HG02973 (cell line): Measurements from ENCODE around the gene ARID5A.

ENCODE experiments used
- ATAC-seq: cut with Tn5 transposase; IDR thresholded peaks from one replicate; pipeline ENCODE4 v1.9.1; 2021; ENCODE audit warnings: moderate library complexity; ENCODE audit not compliant: unreplicated experiment

ARID5A gene

DNA sequence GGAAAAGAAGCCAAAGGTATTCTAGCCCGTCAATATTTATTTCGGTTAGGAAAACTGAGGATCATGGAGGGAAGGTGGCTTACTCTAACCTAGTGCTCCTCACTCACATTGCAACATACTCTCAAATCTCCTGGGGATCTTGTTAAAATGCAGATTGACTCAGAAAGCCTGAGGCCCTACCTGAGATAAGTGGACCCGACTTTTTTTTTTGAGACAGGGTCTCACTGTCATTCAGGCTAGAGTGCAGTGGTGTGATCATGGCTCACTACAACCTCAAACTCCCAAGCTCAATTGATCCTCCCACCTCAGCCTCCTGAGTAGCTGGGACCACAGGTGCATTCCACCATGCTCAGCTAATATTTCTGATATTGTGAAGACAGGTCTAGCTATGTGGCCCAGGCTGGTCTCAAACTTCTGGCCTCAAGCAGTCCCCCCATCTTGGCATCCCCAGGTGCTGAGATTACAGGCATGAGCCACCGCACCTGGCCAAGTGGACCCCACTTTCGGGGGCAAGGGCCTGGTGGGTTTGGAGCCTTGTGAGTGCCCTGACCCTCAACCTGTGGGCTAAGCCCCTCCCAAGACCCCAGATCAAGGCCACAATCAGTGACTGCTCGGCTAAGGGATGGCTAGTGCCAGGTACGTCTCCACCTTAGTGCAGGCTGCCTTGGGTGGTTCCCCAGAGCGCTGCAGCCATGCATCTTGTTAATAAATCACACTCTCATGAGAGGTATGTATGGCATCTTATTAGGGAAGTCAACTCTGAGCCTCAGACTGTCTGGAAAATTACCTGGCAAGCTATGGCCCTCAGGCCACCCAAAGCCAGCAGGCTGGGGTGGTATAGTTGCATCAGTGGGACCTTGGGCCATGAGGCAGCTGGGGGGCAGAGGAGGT lies 30.3 kb upstream of the ARID5A start:
- no peak for ATAC-seq

DNA sequence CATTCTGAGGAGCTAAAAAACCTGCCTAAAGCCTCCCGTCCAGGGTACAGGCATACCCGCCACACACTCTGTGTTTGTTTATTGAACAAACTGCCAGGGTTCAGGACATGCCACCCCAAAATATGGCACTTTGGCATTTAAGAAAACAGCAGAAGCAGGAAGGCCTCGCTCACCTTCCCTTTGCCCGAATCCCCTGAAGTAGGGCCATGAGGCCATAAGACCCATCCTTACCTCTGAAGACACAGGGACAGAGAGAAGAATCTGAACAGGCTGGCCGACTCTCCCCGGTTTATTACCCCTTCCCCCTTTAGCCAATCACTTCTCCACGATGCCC lies 29.7 kb upstream of the ARID5A start:
- ATAC-seq = no peak

DNA sequence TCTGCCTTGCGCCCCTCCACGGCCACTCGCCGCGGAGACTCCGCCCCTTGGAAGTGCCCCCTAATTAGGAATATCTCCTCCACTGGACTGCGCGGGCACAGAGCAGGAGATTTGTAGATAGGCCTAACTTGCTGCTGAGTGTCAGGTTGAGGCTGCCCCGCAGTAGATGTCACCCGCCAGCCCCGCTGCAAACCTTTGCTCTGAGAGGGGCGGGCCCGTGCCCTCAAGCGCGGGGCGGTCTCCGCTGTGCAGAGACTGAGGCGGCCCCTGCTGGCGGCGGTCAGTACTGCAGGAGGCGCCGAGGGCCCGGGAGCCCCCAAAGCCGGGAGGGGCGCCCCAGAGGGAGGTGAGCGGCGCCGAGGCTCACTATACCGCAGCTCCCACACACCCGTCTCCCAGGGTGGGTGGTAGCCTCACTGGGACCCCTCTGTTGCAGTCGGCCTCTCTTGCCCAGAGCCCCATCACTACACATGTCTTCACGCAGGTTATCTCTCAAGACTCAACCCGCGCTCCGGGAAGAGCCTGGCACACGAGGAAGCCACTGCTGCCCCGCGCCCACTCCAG lies 28.5 kb upstream of the ARID5A start:
- ATAC-seq = peak; percentile 67

DNA sequence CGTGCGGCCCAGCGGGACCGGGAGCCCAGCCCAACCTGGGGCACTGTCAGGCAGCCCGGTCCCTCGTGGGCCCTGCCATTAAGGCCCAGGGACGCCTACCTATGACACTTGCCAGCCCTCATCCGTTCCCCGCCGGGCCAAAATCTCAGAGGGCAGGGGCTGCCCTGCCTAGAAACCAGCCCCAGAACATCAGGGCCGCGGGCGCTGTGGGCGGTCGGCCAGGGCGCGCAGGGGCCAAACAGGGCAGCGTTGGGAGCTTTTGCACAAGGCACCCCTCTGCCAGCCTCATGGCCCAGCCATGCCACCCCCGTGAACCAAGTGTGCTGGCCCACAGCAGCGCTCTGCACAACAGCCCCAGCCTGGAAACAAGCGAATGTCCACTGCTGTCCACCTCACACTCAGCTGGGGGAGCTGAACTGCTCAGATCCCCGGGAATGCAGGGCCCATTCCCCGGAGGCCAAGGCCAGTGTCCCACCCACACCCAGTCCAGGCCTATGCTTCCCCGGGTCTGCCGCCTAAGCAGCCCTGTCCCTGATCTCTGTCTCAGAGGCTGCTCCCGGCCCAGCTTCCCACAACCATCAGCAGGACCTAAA lies 27.9 kb upstream of the ARID5A start:
- no peak for ATAC-seq

DNA sequence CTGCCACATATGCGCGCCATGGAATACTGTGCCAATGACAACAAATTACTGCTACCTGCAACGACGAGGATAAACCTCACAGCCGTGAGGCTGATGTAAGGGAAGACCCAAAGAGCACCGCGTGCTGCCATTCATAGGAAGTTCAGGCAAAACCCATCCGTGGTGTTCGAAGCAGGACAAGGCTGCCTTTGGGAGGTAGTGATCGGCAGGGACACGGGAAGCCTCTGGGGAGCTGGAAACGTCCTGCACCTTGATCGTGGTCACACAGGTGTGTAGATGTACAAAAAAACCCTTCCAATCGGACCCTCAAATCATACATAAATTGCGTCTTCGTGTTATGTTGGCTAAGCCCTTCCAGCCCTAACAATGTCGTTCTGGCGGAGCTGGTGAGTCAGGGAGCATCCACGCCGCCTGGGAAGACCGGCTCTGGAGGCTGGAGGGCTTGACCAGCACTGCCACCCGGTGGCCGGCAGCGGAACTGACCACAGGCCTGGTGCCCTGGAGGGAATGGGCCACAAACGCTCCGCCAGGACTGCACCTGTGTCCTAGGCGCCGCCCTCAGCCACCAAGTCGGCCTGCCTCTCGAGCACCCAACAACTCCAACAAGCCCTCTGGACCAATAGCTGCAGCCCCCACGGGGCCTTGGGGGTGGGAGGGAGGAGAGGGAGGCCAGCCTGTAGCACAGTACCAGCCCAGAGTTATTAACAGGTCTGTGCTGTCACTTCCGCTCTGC lies 27.3 kb upstream of the ARID5A start:
- no peak for ATAC-seq

DNA sequence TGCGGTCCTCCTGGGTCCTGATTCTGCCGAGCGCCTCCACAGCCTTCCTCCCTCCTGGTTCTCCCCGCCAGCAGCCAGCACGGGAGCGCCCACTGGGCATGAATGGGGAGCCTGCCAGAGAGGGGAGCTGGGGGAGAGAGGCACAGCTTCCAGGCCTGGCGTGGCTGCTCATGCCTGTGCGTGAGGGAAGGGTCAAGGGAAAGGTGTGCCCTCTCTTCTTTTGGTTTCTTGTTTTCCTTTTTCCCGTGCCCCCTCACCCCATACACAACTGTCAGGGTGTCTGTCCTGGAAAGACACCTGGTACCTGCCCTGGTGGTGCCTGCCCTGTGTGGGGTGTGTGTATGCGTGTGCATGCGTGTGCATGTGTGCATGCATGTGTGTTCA lies 26.7 kb upstream of the ARID5A start:
- no peak for ATAC-seq

DNA sequence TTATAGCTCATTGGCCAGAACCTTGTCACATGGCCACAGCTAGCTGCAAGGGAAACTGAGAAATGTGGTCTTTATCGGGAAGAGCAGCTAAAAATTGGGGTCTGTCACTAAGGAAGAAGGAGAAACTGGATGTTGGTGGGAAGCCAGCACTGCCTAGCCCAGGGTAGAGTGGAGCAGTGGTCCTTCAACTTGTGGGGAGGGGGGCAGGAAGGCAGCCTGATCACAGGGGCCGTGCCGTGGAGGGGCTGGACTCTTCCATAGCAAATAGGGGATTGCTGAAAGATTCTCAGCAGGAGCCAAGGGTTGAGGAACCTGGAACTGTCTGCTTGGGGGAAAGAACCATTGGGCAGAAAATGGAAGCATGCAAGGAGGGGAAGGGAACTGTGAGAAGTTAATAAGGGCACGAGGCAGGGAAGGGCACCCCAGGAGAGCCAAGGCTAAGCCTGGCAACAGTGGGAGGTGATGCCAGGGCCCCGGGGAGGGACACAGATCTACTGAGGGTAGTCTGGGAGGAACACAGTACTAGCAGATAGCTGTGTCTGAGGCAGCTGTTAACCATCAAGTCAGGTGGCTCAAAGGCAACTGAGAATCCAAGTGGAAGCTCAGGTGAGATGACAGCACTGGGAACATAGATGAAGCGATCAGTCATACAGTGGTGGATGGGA lies 25.5 kb upstream of the ARID5A start:
- ATAC-seq = no peak

DNA sequence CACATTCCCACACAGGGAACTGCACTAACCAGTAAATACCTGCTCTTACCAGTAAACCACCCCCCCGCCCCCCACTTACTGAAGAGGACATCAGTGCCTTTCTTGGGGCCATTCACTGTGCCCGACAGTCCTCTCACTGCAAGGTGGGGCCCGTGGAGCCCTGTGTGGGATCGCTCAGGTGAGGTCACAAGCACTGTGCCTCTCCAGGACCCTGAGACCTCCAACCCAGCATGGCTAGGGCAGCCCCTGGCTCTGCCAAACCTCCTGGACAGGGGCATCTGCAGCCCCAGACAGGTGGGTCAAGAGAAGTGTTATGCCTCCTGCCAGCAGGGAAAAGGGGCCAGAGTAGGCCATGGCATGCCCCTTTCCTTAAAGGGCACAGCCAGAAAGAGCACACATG lies 24.7 kb upstream of the ARID5A start:
- ATAC-seq = no peak

DNA sequence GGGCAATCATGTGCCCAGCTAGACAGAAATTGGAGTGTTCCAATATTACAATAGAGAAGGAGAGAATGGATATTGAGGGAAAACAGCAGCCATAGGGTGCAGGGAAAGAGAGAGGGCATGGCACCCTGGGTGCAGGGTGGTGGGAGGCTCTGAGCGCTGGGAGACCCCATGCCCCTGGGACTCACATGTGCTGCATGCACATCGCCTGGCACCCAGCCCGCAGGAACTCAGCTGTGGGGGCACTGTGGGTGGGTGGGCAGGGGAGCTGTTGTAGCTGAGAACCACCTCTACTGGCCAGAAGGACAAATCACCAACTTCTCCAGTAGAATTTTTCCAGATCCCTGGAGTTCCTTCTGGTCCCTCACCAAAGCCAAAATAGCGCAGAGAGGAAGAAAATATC lies 24.2 kb upstream of the ARID5A start:
- no peak for ATAC-seq

DNA sequence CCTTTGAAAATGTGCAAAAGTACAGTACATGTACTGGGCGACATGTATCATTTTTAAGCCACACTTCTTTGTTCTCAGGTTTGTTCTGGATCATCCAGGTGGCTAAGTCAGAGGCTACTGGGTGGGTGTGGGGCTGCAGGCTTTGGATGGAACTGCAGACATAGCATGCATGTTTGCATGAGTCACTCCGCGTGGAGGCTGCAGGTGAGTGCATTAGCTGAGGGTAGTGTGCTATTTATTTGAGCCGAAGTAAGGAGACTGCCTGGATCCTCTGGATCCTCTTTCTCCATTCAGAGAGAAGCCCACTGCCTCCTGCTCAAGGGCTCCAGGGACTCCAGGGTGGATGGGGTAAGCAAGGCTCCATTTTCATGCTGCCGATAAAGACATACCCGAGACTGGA lies 22.0 kb upstream of the ARID5A start:
- ATAC-seq = no peak

DNA sequence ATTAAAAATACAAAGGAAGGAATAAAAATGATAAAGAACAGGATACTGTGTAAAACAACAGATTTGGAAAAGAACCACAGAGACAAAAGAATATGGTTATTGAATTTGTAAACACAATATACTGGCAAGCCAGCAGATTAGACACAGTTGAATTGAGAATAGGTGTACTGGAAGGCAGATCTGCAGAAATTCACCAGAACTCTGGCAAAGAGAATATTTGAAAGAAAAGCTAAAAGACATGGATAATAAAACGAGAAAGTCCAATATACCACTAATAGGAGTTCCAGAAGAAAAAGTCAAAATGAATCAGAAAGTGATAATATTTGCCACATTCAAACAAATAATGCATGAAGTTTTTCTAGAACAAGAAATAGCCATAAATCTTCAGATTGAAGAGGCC lies 19.5 kb upstream of the ARID5A start:
- ATAC-seq = no peak

DNA sequence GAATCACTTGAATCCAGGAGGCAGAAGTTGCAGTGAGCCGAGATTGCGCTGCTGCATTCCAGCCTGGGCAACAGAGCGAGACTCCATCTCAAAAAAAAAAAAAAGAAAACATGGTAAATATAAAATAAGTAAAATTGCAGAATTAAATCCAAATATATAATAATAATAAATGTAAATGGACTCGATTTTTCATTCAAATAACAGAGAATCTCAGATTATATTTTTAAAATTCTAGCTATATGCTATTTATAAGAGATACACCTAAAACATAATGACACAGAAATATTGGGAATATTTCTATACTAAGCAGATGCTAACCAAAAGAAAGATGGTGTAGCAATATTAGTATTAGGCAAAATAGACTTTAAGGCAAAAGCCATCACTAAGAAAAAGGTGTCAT lies 16.3 kb upstream of the ARID5A start:
- no peak for ATAC-seq

DNA sequence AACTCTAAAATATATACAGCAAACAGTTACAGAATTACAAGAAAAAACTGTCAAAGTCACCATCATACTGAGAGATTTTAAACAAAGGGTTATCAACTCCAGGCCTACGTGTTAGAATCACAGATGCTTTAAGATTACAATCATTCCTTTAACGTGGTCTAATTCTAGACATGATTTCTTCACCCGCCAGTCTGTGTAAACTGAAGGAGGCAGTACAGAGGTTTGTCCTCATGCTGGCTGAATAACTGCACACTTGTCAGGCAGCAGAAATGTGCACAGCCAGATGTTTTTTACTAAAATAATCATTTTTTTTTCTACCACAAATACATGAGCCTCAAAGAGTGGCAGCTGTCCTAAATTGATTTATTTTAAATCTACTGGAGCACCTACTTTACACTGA lies 15.9 kb upstream of the ARID5A start:
- ATAC-seq = no peak

DNA sequence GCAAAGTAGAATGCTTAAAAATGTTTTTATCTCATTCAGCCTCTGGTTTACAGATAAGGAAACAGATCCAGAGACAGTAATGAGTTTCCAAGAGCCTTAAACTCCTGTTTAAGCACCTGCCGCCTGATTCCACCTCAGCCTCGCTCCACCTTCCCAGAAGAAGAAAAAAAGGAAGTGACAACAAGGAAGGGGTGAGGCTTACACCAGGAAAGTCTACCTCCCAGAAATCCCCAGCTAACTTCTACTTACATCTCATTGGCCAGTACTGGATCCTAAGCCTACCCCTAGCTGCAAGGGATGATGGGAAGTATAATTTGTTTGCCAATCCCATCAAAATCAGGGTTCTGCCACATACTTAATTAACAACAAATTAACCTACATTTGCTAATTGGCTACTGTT lies 15.3 kb upstream of the ARID5A start:
- no peak for ATAC-seq

DNA sequence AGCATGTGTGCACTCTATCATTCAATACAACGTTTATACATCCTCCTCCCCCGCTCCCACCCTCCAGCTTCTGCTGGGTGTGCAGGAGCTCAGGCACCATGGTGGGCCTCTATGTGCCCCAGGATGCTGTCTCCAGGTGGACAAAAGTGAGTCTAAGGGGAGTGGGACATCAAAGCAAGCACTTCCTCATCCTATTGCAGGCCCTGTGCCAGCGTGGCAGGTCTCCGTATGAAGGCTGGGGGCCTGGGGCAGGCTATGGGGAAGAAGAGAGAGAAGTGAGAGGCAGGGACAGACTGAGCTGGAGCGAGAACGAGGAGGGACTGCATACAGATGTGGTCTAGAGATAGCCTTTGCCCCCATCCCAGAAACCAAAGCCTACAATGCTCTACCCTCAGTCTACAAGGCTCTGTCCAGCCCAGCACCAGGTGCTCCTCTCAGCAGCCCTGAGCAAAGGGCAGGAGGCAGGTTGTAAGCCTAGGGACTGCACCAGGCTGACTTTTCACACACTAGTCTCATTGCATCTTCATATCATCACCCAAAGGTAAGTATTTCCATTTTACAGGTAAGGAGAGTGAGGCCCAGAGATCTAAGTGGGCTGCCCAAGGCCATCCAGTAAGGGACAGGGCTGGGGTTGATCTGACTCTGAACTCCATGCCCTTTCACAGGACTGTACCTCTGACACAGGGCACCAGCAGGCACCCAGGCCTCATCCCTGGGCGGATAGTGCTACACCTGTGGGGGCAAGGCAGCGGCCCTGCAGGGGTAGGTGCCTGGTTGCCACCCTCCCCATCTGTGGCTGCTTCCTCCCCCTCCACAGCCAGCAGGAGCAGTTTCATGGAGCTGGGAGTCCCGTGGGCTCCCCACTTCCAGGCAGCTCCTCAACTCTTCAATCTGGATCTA lies 14.0 kb upstream of the ARID5A start:
- no peak for ATAC-seq

DNA sequence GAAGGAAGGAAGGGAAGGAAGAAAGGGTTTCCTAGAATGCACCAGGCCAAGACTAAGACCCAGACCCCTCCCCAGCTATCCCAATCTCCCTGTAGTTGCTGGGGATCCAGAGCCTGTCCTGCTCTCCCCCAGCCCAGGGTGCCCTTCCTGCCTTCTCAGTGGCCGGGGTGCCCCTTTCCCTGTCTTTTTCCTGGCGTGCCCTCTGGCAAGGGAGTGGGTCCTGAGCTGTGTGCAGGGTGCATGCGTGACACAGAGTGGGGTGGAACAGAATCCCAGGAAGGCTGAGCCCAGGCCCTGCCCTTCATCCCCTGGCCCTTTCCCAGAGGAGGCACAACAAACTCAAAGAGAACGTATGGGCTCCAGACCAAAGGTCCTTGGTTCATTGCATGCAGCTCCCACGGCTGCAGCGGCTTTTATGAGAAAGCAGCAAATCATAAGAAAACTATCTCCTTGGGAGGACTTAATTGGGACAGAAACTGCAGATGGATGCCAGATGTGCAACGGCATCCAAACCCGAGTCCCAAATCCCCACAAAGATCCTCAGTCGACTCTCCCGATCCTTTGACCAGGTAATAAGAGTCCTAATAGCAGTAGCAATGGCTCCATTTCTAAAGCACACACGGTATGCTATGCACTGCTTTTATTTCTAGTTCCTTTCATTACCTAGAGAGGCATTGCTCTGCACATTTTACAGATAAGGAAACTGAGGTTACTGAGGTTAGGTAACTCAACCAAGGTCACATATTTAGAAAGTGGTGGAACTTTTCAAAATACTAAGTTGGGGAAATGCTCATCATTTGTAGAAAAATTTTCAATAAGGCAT lies 12.7 kb upstream of the ARID5A start:
- no peak for ATAC-seq

DNA sequence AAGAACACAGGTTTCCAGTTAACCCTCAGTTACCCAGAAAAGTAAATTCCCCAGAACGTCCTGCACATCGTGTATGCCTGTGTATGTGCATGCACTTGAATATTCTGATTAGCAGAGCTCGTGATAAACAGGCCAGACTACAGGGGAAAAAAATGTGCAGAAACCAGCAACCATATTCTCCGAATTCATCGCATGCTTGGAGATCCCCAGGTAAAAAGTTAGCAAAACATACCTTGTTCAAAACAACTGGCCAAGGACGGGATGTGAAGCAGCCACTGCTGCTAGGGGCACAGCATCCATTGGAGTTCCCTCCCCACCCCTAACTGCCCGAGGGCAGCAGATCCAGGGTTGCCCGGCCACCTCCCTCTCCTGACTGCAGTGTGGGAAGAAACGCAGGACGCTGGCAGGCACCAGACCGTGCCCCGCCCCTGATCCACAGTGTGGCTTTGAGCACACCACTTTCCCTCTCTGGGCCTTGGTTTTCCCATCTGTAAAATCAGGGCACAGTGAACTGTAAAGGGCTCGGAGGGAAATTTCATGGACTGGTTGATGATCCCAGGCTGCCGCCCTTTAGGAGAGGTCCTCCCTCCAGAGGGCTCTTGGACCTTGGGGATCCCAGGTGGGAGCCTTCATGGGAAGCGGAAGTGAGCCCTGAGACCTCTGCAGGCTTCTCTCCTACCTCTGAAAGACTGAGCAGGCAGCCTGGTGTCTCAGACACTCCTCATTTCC lies 11.9 kb upstream of the ARID5A start:
- ATAC-seq = no peak

DNA sequence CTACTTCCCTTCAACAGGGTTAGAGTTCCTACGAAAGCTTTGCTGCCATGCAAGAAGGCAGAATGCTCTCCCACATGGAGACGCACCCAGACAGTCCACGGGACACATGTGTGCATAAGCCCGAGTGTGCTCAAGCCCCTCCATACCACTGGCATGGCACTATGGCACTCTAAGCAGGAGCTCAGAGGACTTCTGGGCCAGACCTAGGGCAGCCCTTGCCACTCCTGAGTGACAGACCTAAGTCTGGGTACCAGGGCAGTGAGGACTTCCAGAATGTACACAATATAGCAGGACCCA lies 11.4 kb upstream of the ARID5A start:
- ATAC-seq = no peak

DNA sequence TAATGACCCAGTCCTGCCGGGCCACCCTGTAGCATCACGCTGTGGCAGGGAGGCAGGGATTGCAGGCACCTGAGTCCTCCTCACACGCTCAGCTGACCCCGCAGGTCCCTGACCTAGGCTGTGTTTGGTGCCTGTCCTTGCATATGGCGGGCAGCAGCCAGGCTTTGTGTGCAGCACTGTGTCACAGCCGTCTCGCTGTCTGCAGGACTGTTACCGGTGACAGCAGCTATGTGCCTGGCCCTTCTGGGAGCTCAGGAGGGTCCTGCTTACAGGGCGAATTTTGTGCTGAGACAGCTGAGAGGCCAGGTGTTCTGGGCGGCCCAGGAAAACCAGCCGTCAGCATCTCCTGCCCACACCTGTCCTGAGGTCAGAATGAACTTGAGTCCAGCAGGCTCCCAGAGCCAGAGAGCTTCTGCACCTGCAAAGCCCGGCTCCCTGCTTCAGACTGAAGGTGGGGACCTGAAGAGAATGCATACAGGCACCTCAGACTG lies 10.4 kb upstream of the ARID5A start:
- no peak for ATAC-seq
